HUES64 (cell line): ENCODE results near the gene APBB1IP.

Experiments
- H3K27ac ChIP-seq: 2 replicates; pipeline ENCODE4 v1.7.0; 2013; ENCODE audit warnings: low read depth, low read length, inconsistent platforms
- H3K27me3 ChIP-seq: 2 replicates; pipeline ENCODE4 v1.6.1; 2013; ENCODE audit warnings: mild to moderate bottlenecking, low read length; ENCODE audit not compliant: insufficient read depth
- H3K36me3 ChIP-seq: 2 replicates; pipeline ENCODE4 v1.6.1; 2013; ENCODE audit warnings: mild to moderate bottlenecking, low read length; ENCODE audit not compliant: insufficient read depth
- H3K4me1 ChIP-seq: 2 replicates; pipeline ENCODE4 v1.6.1; 2013; ENCODE audit warnings: mild to moderate bottlenecking, low read length, moderate library complexity; ENCODE audit not compliant: insufficient read depth
- H3K4me3 ChIP-seq: 2 replicates; pipeline ENCODE4 v1.5.1; 2013; ENCODE audit warnings: mild to moderate bottlenecking, low read length, moderate library complexity
- H3K9ac ChIP-seq: 2 replicates; pipeline ENCODE4 v1.6.1; 2013; ENCODE audit warnings: mild to moderate bottlenecking, low read depth, low read length
- H3K9me3 ChIP-seq: 2 replicates; pipeline ENCODE4 v1.6.1; 2013; ENCODE audit warnings: low read depth, low read length; ENCODE audit not compliant: insufficient read depth
- WGBS: fragments of 150-250, 120-280 bp; methylation state at CpG from one replicate; pipeline ENCODE4 v1.1.7; 2013; ENCODE audit warnings: missing lambda C conversion rate; 5-methylcytosine and 5-hydroxymethylcytosine counted together

APBB1IP gene

GRCh38 chr10:26509307-26509706 lies 71.2 kb downstream of the APBB1IP start:
- Histone ChIP-seq H3K27me3 (no peaks in the 10 kb centered on the region), H3K4me3 (no peak overlapping the region), H3K36me3 (no peaks in the 10 kb centered on the region), H3K27ac (no peak overlapping the region), H3K9me3 (peaks cover 4% of the 10 kb centered on the region; the same call in 1 of the 2 replicates), H3K4me1 (no peaks in the 10 kb centered on the region), H3K9ac (no peak overlapping the region)
- 100% methylated on average over 1 of the region's 1 CpG for WGBS

GRCh38 chr10:26513101-26513500 lies 75.0 kb downstream of the APBB1IP start:
- Histone ChIP-seq H3K36me3 (no peaks in the 10 kb centered on the region), H3K9me3 (peaks cover 4% of the 10 kb centered on the region; the same call in 1 of the 2 replicates), H3K27me3 (no peaks in the 10 kb centered on the region), H3K4me3 (no peak overlapping the region), H3K4me1 (peaks cover 14% of the 10 kb centered on the region; the same call in 1 of the 2 replicates), H3K9ac (no peak overlapping the region), H3K27ac (no peak overlapping the region)
- 94% methylated on average over 1 of the region's 1 CpG for WGBS

- Histone ChIP-seq H3K27ac (peak overlapping the region; percentile 22; the same call in 1 of the 2 replicates), H3K9ac (peak overlapping the region; percentile 5; the same call in 1 of the 2 replicates), H3K4me1 (peaks cover 14% of the 10 kb centered on the region; the same call in 1 of the 2 replicates), H3K9me3 (peaks cover 6% of the 10 kb centered on the region; the same call in 1 of the 2 replicates), H3K4me3 (0 out of 2 replicates have a peak overlapping the region, but pooled peaks have one; percentile 19), H3K36me3 (no peaks in the 10 kb centered on the region), H3K27me3 (no peaks in the 10 kb centered on the region)
- WGBS: 39% methylated on average over 9 of the region's 11 CpGs
These were observed 78.5 kb downstream of the APBB1IP start for GRCh38 chr10:26516540-26517101.

- peaks cover 14% of the 10 kb centered on the region; the same call in 1 of the 2 replicates for H3K4me1 ChIP-seq
- WGBS: 72% methylated on average over 8 of the region's 9 CpGs
- H3K27me3 ChIP-seq: no peaks in the 10 kb centered on the region
- H3K4me3 ChIP-seq: 0 out of 2 replicates have a peak overlapping the region, but pooled peaks have one; percentile 19
- H3K27ac ChIP-seq: peak overlapping the region; percentile 22; the same call in 1 of the 2 replicates
- H3K36me3 ChIP-seq: no peaks in the 10 kb centered on the region
- 0 out of 2 replicates have a peak overlapping the region, but pooled peaks have one; percentile 5 for H3K9ac ChIP-seq
- peaks cover 6% of the 10 kb centered on the region; the same call in 1 of the 2 replicates for H3K9me3 ChIP-seq
These were observed 79.2 kb downstream of the APBB1IP start for GRCh38 chr10:26517141-26517867.

GRCh38 chr10:26519803-26520202 lies 81.7 kb downstream of the APBB1IP start:
- peaks cover 19% of the 10 kb centered on the region; the same call in 1 of the 2 replicates for H3K4me1 ChIP-seq
- H3K4me3 ChIP-seq: no peak overlapping the region
- H3K27ac ChIP-seq: no peak overlapping the region
- H3K9ac ChIP-seq: no peak overlapping the region
- H3K36me3 ChIP-seq: no peaks in the 10 kb centered on the region
- H3K27me3 ChIP-seq: no peaks in the 10 kb centered on the region
- 84% methylated on average over 1 of the region's 1 CpG for WGBS
- H3K9me3 ChIP-seq: 0 out of 2 replicates have a peak, but pooled peaks cover 2% of the 10 kb centered on the region

- Histone ChIP-seq H3K9me3 (0 out of 2 replicates have a peak, but pooled peaks cover 2% of the 10 kb centered on the region), H3K4me1 (peaks cover 19% of the 10 kb centered on the region; the same call in 1 of the 2 replicates), H3K27me3 (no peaks in the 10 kb centered on the region), H3K4me3 (no peak overlapping the region), H3K9ac (no peak overlapping the region), H3K36me3 (no peaks in the 10 kb centered on the region), H3K27ac (no peak overlapping the region)
- WGBS: no CpG with 5 or more reads among the region's 1 CpG
These were observed 82.4 kb downstream of the APBB1IP start for GRCh38 chr10:26520575-26520974.

- Histone ChIP-seq H3K9ac (no peak overlapping the region), H3K4me3 (no peak overlapping the region), H3K9me3 (0 out of 2 replicates have a peak, but pooled peaks cover 2% of the 10 kb centered on the region), H3K27me3 (no peaks in the 10 kb centered on the region), H3K36me3 (no peaks in the 10 kb centered on the region), H3K27ac (no peak overlapping the region), H3K4me1 (peaks cover 5% of the 10 kb centered on the region; the same call in 1 of the 2 replicates)
- 85% methylated on average over 6 of the region's 6 CpGs for WGBS
These were observed 86.2 kb downstream of the APBB1IP start for GRCh38 chr10:26524161-26524896.

GRCh38 chr10:26525586-26525985 lies 87.4 kb downstream of the APBB1IP start:
- Histone ChIP-seq H3K4me3 (no peak overlapping the region), H3K27me3 (no peaks in the 10 kb centered on the region), H3K9ac (no peak overlapping the region), H3K4me1 (peaks cover 5% of the 10 kb centered on the region; the same call in 1 of the 2 replicates), H3K9me3 (no peaks in the 10 kb centered on the region), H3K36me3 (no peaks in the 10 kb centered on the region), H3K27ac (no peak overlapping the region)
- 93% methylated on average over 2 of the region's 3 CpGs for WGBS

GRCh38 chr10:26527018-26527417 lies 88.9 kb downstream of the APBB1IP start:
- peaks cover 5% of the 10 kb centered on the region; the same call in 1 of the 2 replicates for H3K4me1 ChIP-seq
- WGBS: 88% methylated on average over 2 of the region's 2 CpGs
- H3K36me3 ChIP-seq: no peaks in the 10 kb centered on the region
- H3K9ac ChIP-seq: no peak overlapping the region
- no peaks in the 10 kb centered on the region for H3K27me3 ChIP-seq
- no peak overlapping the region for H3K27ac ChIP-seq
- no peak overlapping the region for H3K4me3 ChIP-seq
- H3K9me3 ChIP-seq: no peaks in the 10 kb centered on the region

GRCh38 chr10:26528048-26528447 lies 89.9 kb downstream of the APBB1IP start:
- Histone ChIP-seq H3K36me3 (no peaks in the 10 kb centered on the region), H3K4me3 (no peak overlapping the region), H3K27me3 (no peaks in the 10 kb centered on the region), H3K9ac (no peak overlapping the region), H3K4me1 (peaks cover 5% of the 10 kb centered on the region; the same call in 1 of the 2 replicates), H3K27ac (no peak overlapping the region), H3K9me3 (no peaks in the 10 kb centered on the region)
- WGBS: 94% methylated on average over 5 of the region's 5 CpGs
